Ramos (cell line): Measurements from ENCODE around the gene STAT6.
"Not testable (repeated sequence)": the region's sequence is repeated elsewhere in the genome, so short reads cannot be mapped to it uniquely, and the experiment has no call there.

Source experiments
- in situ Hi-C: fragments of 300-500 bp; cut with MboI; formaldehyde crosslinking; loops from one replicate; pipeline ENCODE4 v1.14.3; 2022; ENCODE audit warnings: low sequenced_read_pairs; ENCODE audit not compliant: unreplicated experiment

The STAT6 gene

DNA sequence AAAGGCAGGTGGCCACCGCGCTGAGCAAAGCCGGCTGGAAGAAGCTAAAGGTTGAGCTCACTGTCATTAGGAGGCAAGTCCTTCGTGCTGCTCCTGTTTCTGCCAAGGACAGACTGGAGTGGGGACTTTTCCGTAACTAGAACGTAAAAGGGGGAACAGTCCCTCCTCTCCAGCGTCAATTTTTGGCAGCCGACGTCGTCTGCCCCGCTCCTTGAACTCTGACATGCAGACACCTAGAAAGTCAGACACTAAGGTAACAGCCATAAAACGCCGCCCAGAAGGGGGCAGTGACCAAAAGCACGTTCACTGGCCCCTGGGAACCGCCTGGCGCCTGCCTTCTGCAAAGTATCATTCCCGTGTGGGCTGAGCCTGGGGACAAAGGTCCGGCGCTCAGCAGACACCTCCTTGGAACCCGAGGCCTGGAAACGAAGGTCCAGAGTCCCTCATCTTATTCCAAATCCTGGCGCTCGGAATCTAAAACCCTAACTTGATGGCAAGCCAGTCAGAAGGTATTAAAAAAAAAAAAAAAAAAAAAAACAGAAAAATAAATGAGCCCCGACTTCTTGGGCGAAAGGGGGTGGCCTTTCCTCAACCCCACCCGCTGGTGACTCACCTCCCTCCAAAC lies 16.1 kb upstream of the STAT6 start:
- in situ Hi-C loops = no loop called here

DNA sequence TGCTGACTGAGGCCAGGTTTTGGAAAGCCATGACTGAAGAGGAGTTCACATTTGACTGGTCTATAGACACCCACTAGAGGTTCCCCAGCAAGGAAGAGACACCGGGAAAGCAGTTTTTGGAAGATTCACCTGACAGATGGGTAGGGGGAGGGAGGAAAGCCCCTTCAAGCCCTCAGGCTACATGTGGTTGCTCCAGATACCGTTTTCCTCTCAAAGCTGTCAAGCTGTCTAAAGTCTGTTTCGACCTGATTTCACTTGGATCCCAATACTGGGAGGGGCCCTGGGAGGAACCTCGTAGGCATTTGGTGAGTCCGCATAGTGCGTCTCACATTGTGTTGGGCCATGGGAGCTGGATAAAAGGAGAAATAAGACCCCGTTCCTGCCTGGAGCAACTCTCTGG lies 15.4 kb upstream of the STAT6 start:
- in situ Hi-C loops = no loop called here

DNA sequence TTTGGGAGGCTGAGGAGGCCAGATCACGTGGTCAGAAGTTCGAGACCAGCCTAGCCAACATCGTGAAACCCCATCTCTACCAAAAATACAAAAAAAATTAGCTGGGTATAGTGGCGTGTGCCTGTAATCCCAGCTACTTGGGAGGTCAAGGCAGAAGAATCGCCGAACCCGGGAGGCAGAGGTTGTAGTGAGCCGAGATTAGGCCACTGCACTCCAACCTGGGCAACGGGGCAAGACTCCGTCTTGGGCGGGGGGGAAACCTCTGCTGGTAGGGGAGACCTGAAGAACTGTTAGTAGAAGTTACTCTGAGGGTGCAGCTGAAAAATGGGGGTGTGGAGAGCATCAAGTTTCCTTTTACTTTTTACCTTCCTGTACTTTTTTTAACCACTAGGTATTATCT lies 14.9 kb upstream of the STAT6 start:
- in situ Hi-C loops = no loop called here

DNA sequence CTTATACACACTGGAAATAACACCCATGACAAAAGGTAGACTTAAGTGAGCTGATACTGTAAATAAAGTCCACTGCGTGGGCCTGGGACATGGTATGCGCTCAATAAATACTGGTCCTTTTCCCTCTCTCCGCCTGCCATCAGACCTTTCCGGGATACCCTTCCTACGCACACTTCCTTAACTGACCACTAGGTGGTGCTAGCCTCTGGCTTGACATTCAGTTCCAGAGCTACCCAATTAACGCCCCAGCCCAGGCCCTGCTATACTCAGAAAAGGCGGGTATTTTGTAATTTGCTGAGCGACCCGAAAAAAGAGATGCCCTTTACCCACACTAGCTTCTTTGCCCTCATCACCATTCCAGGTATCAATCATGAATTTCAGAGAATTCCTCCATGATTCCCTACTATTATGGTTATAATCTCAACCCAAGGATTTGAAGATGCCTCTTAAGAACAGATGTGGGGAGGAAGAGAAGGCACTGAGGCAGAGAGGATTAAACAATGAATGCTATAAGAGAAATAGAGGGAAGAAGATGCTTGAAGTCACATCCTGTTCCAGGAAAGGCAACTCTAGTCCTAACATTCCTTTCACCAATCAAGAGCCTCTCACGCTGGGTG lies 13.2 kb upstream of the STAT6 start:
- in situ Hi-C loops = no loop called here

DNA sequence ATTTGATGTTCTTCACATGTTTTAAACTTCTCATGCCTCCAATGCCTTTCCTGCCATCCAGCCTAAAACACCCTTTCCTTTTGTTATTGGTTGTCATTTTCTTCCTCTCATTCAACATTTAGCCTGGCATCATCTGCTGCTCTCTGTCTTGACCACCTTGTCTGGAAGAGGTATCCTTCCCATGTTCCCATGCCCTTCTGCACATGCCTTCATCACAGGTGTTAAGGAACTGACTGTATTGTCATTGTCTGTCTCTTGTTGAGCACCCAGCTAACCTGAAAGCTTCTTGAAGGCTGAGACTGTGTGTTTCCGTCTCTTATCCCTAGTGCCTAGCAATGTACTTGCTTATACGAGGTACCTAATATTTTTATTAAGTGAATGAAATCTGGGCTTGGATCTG lies 12.7 kb upstream of the STAT6 start:
- in situ Hi-C loops = no loop called here

DNA sequence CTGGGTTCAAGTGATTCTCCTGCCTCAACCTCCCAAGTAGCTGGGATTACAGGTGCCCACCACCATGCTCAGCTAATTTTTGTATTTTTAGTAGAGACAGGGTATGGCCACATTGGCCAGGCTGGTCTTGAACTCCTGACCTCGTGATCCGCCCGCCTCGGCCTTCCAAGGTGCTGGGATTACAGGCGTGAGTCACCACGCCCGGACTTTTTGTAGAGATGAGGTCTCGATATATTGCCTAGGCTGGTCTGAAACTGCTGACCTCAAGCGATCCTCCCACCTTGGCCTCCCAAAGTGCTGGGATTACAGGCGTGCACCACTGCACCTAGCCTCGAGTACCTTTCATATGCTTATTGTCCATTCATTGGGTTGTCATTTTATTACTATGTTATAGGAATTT lies 9.6 kb upstream of the STAT6 start:
- in situ Hi-C loops = not testable (repeated sequence)

DNA sequence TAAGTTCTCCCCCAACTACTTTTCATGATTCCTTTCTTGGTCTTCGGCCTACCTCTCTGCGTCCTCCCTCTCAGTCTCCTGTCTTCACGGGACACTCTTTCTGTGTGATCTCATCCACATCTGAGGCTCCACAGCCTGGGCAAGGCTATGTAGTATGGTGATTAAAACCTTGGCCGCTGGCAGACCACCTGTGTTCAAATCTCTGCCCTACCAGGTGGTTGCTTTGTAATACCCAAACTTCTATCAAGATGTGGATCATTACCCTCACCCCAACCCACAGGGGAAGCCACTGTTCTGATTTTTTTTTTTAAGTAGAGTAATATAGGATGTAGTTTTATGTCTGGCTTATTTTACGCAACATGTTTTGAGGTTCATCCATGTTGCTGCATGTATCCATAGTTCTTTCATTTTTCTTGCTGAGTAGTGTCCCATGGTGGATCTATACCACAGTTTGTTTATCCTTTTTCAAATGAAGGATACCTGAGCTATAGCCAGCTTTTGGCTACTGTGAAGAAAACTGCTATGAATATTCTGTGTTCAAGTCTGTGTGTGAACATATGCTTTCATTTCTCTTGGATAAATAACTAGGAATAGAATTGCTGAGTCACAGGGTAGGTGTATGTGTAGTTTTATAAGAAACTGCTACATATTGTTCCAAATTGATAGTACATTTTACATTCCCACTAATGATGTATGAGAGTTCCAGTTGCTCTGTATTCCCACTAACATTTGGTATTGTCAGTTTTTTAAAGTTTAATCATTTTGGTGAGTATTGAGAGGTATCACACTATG lies 8.3 kb upstream of the STAT6 start:
- in situ Hi-C loops = loop anchor here (10.0 kb wide), 1 partner anchor 485 kb away; the partner anchor contains the start of gene BAZ2A

DNA sequence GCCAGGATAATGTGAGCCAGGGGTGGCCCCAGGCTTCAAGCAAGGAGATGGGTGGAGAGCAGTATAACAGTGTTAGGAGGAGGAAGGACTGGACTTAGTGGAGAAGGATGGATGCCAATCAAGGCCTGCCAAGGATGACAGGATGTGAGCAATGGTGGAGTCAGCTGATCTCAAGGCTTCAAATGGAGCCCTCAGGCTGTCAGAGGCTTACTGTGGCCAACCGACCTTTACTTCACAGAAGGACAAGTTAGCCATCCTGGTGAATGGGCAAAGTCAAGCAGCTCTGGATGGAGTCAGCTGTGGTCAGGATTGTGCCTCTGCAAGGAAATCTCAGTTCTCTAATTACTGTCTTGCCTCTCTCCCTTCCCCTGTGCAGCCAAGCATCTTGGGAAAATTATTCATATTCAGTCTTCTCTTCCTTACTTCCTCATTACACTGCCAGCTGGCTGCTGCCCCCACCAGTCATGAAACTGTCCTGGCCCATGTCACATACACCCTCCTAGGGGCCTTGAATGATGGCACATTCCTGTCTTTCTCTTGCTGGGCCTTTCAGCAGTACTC lies 7.6 kb upstream of the STAT6 start:
- in situ Hi-C loops = loop anchor here (10.0 kb wide), 1 partner anchor 484 kb away; the partner anchor contains the start of gene BAZ2A

DNA sequence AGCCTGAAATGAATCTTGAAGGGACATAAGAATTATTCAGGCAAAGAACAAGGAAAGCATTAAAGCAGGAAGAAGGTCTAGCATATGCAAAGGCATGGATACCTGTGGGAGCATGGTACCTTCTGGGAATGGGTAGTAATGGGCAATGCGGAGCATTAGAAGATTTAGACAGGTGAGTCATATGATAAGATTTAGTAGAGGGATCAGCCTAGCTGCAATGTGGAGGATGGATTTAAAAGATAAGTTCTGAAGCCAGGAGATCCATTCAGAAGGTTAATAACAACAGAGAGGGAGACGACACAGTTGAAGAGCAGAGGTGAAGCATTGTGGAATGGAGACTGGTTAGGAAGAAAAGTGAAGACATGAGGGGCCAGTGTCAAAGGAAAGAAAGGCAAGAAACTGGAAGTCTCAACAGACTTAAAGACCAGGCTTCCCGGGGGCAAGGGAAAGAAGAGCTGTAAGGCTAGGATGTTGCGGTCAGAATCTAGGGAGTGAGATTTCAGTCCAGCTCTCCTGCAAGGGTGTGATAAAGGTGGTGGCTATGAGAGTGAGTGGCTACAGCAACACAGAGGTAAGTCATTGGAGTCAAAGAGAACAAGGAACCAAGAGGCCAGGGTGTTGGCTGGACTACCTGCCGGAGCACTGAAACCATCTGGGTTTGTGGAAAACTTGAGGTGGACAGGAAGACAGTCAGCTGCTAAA lies 5.6 kb upstream of the STAT6 start:
- in situ Hi-C loops = loop anchor here (10.0 kb wide), 1 partner anchor 482 kb away; the partner anchor contains the start of gene BAZ2A

DNA sequence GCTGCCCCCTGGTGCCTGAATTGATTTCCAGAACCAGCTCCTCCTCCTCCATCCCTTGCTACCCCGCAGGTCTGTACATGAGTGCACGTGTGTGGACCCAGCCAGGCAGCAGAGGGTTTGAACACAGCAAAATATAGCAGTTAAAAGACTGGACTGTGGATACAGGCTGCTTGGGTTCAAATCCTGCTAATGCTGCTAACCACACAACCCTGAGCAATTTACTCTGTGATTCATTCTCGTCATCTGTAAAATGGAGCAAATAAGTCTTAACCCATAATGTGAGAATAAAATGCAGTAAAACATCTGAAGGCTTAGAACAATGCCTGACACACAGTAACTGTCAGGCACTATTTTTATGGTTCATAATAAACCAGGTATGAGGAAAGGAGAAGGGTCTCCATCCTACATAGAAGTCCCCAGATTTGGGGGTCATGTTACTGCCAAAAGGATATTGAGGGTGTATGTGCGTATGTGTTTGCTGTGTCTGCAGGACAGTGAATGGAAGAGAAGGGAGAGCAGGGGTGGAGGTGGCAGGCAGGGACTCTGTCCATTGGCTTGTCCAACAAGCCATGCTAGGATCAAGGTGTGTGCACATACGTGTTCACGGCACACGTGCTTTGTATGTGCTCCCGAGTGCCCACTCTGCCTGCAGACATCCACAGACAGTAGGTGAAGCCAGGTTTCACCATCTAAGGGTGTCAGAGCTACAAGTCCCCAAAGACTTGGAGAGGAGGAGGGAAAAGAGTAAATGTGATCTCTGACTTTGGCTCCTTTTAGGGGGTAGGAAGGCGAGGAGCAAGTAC lies 1.5 kb upstream of the STAT6 start:
- in situ Hi-C loops = loop anchor here (5.0 to 10.0 kb wide), 3 partner anchors 110 to 478 kb away; partner anchors contain the start of gene BAZ2A

DNA sequence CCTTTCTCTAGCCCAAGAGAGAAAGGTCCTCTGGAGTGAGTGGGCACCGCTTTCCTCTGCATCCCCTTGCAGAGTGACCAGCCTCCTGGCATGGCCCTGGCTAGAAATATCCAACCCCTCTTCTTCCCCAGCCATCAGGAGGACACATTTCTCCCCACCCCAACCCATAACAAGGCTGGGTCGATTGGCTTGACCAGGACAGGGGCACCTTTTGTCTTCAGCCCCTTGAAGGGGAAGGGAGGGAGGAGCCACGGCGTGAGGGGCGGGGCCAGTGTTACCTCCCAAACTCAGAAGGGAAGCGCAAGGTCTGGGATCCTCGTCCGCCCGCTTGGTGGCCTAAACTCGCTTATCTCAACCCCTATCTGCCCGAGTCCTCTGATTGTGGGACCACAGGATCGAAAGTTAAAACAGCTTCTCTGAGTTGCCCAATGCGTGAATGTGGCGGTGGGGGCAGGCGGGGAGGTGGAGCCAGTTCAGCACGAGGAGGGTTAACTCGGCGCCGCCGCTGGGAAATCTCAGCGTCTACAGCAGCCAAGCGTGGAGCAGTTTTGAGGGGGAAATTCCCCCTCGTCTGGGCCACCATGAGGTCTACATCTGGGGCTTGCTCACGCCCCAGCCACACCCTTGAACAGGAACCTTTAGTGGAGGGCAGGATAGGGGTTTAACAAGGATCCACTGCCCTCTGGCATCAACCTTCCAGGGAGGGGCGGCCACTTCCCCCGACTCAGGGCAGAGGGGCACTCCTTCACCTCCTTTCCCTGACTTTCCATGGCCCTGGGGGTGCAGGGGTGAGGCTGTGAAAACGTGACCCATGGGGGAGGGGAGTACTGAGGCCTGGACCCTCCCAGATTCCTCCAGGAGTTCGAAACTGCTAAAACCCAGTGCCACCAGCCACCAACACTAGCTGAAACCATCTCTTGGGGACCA lies 795 bp downstream of the STAT6 start:
- in situ Hi-C loops = loop anchor here (5.0 to 10.0 kb wide), 3 partner anchors 108 to 476 kb away; partner anchors contain the start of gene BAZ2A

DNA sequence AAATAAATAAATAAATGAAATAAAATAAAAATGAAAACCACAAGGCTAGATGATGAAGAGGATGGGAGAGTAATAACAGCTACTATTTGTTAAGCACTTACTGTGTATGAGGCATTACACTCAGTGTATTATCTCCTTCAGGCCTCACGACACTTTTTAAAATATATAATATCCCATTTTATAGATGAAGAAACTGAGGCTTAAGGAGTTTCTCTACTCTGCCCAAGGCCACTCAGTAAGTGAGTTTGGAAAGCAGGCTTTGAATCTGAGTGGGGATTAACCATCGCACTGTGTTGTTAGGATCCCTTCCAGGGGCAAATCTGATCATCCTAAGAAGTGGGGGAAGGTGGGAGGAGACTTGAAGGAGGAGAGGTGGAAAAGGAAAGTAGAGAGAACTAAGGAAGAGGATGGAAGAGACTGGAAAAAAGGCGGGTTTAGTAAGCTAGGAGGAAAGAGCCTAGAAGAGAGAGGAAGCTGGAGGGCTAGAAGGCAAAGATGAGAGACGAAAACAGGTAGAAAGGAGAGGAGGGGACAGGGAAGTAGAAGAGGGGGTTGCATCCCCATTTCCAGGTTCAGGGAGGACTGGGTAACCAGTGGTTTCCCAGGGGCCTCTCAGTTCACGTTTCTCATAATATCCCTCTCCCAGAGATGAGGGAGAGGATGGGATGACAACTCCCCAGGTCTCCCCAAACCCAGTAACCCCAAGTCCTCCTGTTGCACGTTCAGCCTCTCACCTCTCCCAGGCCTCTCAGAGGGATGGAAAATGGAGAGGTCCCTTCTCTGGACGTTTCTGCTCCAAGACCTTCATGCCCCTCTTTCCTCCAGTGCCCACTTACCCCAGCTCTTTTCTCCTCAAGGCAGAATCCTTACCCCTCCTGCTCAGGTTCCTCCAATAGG lies 1.7 kb downstream of the STAT6 start:
- in situ Hi-C loops = loop anchor here (5.0 to 10.0 kb wide), 3 partner anchors 107 to 475 kb away; partner anchors contain the start of gene BAZ2A

DNA sequence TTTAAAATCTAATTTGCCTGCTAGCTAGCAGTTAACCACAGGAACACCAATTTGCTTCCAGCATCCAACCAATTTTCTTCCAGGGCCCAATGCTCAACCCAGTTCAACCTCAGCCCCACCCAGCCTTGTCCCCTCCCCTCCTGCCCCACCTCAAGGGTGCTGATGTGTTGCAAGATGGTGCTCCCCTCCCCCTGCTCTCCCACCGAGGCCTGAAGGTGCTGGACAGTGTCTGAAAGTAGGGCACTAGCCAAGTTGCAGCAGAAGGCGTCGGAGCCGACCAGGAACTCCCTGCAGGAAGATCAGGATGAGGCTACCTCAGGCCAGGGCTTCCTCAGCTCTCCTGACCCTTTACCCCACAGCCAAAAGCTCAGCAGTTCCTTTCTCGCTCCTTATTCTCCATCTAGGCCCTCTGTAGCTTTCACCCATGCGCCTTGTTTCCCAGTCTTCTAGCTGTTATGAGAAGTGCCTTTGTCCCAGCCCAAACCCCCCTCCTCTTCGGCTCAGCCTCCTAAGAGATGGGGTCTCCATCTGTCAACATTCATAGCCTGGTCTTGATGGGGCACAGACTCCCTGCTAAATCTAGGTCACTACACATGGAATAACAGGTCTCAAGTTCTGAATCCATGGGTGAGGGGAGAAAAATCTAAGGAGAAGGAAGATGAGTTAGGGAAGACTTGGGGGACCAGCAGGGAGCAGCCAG lies 3.6 kb downstream of the STAT6 start:
- in situ Hi-C loops = no loop called here

DNA sequence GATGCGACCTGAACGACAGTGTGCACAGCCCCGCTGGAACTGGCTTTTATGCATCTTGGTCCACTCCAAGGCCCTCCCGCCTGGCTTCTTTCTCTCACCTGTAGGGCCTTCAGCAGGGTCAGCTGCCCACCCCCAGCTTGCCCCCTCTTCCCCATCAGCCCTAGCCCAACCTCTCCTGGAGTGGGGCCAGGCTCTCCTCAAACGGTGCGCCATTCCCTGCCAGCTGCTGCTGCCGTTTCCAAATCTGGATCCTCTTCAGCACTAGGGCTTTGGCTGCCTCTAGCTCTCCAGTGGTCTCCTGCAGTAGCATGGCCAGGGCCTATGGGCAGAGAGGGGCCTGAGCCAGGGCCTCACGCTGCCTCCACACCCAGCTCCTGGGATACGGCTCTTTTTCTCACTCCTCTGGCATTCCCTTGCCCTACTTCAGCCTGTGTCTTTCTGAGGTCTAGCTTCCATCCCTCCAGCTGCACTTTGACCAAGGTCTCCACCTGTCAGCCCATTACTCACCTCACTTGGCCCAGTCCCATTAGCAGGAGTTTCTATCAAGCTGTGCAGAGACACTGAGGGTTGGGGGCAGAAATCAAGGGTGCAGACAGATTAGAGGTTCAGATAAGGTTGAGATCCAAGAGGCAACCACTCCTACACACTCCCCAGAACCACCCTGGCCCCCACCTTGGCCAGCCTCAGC lies 5.0 kb downstream of the STAT6 start:
- in situ Hi-C loops = no loop called here

DNA sequence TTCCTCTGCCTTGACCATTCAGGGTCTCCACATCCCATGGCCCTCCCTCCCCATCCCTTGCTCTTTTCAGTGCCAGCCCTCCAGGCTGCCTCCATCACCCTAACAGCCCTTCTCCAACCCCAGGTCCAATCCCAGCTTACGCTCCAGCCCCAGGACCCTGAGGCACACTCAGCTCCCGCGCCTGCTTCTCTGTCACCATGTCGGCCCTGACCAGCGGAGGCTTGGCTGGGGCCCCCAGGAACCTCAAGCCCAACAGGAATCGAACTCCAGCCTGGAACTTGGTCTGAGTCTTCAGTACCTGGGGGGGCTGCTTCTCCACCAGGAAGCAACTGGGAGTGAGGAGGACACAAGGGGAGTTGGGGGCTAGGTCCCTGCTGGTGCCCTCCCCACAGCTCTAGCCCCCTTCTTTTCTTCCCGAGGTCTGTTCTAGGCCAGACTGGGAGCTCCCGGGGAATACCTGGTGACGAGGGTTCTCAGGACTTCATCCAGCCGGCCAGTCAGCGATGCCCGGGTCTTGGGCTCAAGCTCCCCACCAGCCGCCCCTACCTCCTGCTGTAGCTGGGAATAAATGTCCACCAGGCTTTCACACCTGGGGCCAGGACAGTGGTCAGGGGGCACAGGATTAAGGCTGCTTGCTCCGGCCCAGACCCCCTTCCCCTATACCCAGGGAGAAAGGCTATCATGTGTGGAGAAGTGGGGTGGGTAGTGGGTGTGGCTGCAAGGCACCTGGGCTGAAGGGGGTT lies 6.0 kb downstream of the STAT6 start:
- in situ Hi-C loops = no loop called here
